Stimulated activated CD4-positive, alpha-beta T cell treated with anti-CD3 and anti-CD28 coated beads, Interleukin-1b, Interleukin-23, amount 100 ng/mL, for 1 hour (primary cell): ENCODE results near the gene IP6K2.

Source experiments
- DNase-seq, 2 donors: peaks; one replicate each; pipeline ENCODE4 v3.0.0-alpha.2; 2020; ENCODE audit warnings: low read depth in 2 of 2

Gene IP6K2

GRCh38 chr3:48639944-48640606 is 76.9 kb downstream of the IP6K2 start:
- no peak for DNase-seq
